MCF 10A (cell line): Measurements from ENCODE around the gene OR7A10. TPM values are rescaled to one million over a fixed set of nuclear protein-coding genes. Genes with fewer than 3 reads are reported as not detected.

Source experiments
- BruUV-seq: library from RNA; stranded (reverse); fragments of 400-500 nt; replicated peaks from 2 replicates; lab custom pipeline; 2021; lab: Mats Ljungman, UMichigan
- CTCF ChIA-PET: fragments of 300-600 bp; sonication (Branson Sonifier 250); formaldehyde crosslinking; extraction: SDS; loops from one replicate; lab custom pipeline; 2021; ENCODE audit warnings: antibody characterized with exemption, inconsistent platforms; lab: Yijun Ruan, JAX
- POLR2A ChIA-PET: fragments of 300-600, 350-650 bp; sonication (Branson Sonifier 250); formaldehyde crosslinking; extraction: SDS; loops from one replicate; lab custom pipeline; 2020; ENCODE audit warnings: antibody characterized with exemption, inconsistent platforms; lab: Yijun Ruan, JAX
- DNase-seq: peaks from one replicate; pipeline ENCODE4 v3.0.0-alpha.2; 2018; ENCODE audit not compliant: unreplicated experiment
- H3K27ac Mint-ChIP-seq: one replicate; pipeline ENCODE4 v1.8.0; 2022; ENCODE audit warnings: mild to moderate bottlenecking, low read depth, mixed read lengths; ENCODE audit not compliant: unreplicated experiment
- H3K27me3 Mint-ChIP-seq: one replicate; pipeline ENCODE4 v1.8.0; 2022; ENCODE audit warnings: mixed read lengths; ENCODE audit not compliant: insufficient read depth, unreplicated experiment
- H3K36me3 Mint-ChIP-seq: one replicate; pipeline ENCODE4 v1.8.0; 2022; ENCODE audit warnings: mild to moderate bottlenecking, moderate library complexity, mixed read lengths; ENCODE audit not compliant: insufficient read depth, unreplicated experiment
- H3K4me1 Mint-ChIP-seq: one replicate; pipeline ENCODE4 v1.8.0; 2022; ENCODE audit warnings: mixed read lengths; ENCODE audit not compliant: insufficient read depth, unreplicated experiment
- H3K4me3 Mint-ChIP-seq: one replicate; pipeline ENCODE4 v1.8.0; 2022; ENCODE audit warnings: mild to moderate bottlenecking, moderate library complexity, mixed read lengths; ENCODE audit not compliant: unreplicated experiment
- H3K9me3 Mint-ChIP-seq: one replicate; pipeline ENCODE4 v1.8.0; 2022; ENCODE audit warnings: mixed read lengths; ENCODE audit not compliant: unreplicated experiment
- CTCF ChIP-seq: fragments of 200-600 bp; IDR thresholded peaks from one replicate; pipeline ENCODE4 v1.8.0; 2022; ENCODE audit warnings: antibody characterized with exemption, mild to moderate bottlenecking; ENCODE audit not compliant: unreplicated experiment
- intact Hi-C: fragments of 100-400 bp; cut with micrococcal nuclease; formaldehyde crosslinking; loops from 2 replicates; pipeline ENCODE4 v1.14.1; 2022
- total RNA-seq: library from RNA; stranded (reverse); gene quantifications from 2 replicates; pipeline ENCODE4 v1.2.3, GENCODE V29; 2022

Gene OR7A10
- total RNA-seq, 1 experiment from 2014 or later: not detected

GRCh38 chr19:14843169-14843568 is 5.6 kb downstream of the OR7A10 start:
- POLR2A ChIA-PET: no interaction called here
- BruUV-seq: no TSS peak

DNA sequence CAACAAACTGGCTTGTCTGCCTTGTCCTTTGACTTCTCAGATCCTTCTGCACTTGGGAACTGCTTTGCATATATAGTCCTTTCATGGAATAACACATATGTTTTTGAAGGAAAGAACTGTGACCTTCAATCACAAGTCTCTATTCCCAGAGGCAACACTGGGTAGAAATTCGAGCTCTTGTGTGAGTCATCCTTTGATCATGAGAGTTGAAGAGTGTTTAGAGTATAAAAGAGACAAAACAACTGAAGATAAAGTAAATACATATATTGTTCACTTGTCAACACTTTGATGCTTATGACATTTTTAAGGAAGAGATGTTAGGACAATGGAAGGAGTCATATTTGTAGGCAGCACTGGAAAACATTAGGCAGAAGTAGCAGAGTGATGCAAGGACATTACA is 8.5 kb downstream of the OR7A10 start:
- intact Hi-C loops: no loop called here
- no peak for TF ChIP-seq CTCF
- Mint-ChIP-seq H3K4me3 (no peak overlapping the region), H3K27ac (no peak overlapping the region), H3K4me1 (peaks cover 5% of the 10 kb centered on the region), H3K36me3 (no peaks in the 10 kb centered on the region), H3K27me3 (peaks cover 17% of the 10 kb centered on the region), H3K9me3 (no peaks in the 10 kb centered on the region)
- peak; percentile 6 for DNase-seq
- BruUV-seq: no TSS peak
- ChIA-PET POLR2A (interaction anchor here (0.6 kb wide), 1 partner anchor 152 kb away, joined by 3 read pairs; no protein-coding TSS in a partner anchor), CTCF (no interaction called here)

More at GRCh38 chr19:14843169-14843568, 5.6 kb downstream of the OR7A10 start:
- no peak for TF ChIP-seq CTCF
- CTCF ChIA-PET: no interaction called here
- H3K4me3 Mint-ChIP-seq: no peak overlapping the region
- H3K27me3 Mint-ChIP-seq: peaks cover 24% of the 10 kb centered on the region
- no peaks in the 10 kb centered on the region for H3K36me3 Mint-ChIP-seq
- intact Hi-C loops: no loop called here
- H3K9me3 Mint-ChIP-seq: no peaks in the 10 kb centered on the region
- no peak overlapping the region for H3K27ac Mint-ChIP-seq
- peaks cover 5% of the 10 kb centered on the region for H3K4me1 Mint-ChIP-seq
- no peak for DNase-seq

- Mint-ChIP-seq H3K4me3 (no peak overlapping the region), H3K4me1 (peaks cover 10% of the 10 kb centered on the region), H3K27ac (no peak overlapping the region), H3K36me3 (no peaks in the 10 kb centered on the region), H3K9me3 (no peaks in the 10 kb centered on the region), H3K27me3 (no peaks in the 10 kb centered on the region)
- ChIA-PET CTCF (interaction anchor here (0.6 to 0.8 kb wide), 2 partner anchors 8 to 17 kb away, joined by 3 read pairs; no protein-coding TSS in a partner anchor), POLR2A (no interaction called here)
- intact Hi-C loops: no loop called here
- no peak for DNase-seq
- BruUV-seq: no TSS peak
- no peak for TF ChIP-seq CTCF
Observed at GRCh38 chr19:14837391-14837790, 11.3 kb downstream of the OR7A10 start.

DNA sequence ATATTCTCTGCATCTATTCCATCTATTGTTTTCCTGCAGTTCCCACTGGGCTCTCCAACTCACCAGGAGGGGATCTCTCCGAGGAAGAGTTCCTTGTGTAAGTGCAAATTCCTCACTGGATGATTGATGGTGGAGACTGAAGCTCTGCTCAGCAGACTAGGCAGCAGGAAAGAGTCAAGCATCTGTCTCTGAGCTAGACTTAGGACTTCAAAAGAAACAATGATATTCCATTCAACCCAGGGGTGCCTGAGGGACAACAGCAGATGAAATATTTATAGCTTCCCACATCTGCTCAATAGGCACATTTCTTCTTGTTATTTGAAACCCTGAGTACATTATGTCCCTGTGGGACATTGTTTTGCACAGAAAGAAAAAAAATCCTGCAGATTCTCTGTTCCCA is 13.7 kb downstream of the OR7A10 start, which contains the start of the genes OR7A5 and OR7C1:
Gene OR7A5 (minus strand): TSS at position 175 of the 400 bp plus-strand sequence. CDS start 6,944 bp downstream, outside the sequence.
Gene OR7C1 (minus strand): TSS at position 175 of the 400 bp plus-strand sequence. CDS start 35,049 bp downstream, outside the sequence.
- DNase-seq: peak; percentile 6
- no TSS peak for BruUV-seq
- peak within 1 kb of the TSS; percentile 3 for H3K4me3 Mint-ChIP-seq
- H3K27me3 Mint-ChIP-seq: peaks cover 12% of the 10 kb centered on the region
- H3K9me3 Mint-ChIP-seq: no peaks in the 10 kb centered on the region
- CTCF ChIA-PET: interaction anchor here (0.5 kb wide), 1 partner anchor 261 kb away, joined by 3 read pairs; no protein-coding TSS in a partner anchor
- H3K36me3 Mint-ChIP-seq: no peaks in the 10 kb centered on the region
- intact Hi-C loops: no loop called here
- peak within 1 kb of the TSS; percentile 25 for H3K27ac Mint-ChIP-seq
- POLR2A ChIA-PET: no interaction called here
- H3K4me1 Mint-ChIP-seq: peaks cover 6% of the 10 kb centered on the region
- no peak for TF ChIP-seq CTCF
